Ishikawa (cell line): ENCODE results near the gene ALG11.
A peak's percentile ranks its signal among the peaks of the same experiment; 100 is the strongest.

Experiments
- CEBPB ChIP-seq: IDR thresholded peaks from 2 replicates; pipeline ENCODE4 v1.6.1; 2012
- CREB1 ChIP-seq: IDR thresholded peaks from 2 replicates; pipeline ENCODE4 v1.6.1; 2012; ENCODE audit warnings: low read depth
- EGR1 ChIP-seq: IDR thresholded peaks from 2 replicates; pipeline ENCODE4 v1.6.1; 2012
- EP300 ChIP-seq: IDR thresholded peaks from 2 replicates; pipeline ENCODE4 v1.6.1; 2012; ENCODE audit warnings: borderline replicate concordance
- FOXM1 ChIP-seq: IDR thresholded peaks from 2 replicates; pipeline ENCODE4 v1.6.1; 2012; ENCODE audit warnings: low read depth, borderline replicate concordance
- NFIC ChIP-seq: IDR thresholded peaks from 2 replicates; pipeline ENCODE4 v1.6.1; 2012
- RAD21 ChIP-seq: IDR thresholded peaks from 2 replicates; pipeline ENCODE4 v1.6.1; 2012; ENCODE audit warnings: low read depth
- TAF1 ChIP-seq: IDR thresholded peaks from 2 replicates; pipeline ENCODE4 v1.6.1; 2012; ENCODE audit warnings: low read depth, mild to moderate bottlenecking
- TCF12 ChIP-seq: IDR thresholded peaks from 2 replicates; pipeline ENCODE4 v1.6.1; 2012; ENCODE audit warnings: low read depth
- TEAD4 ChIP-seq: IDR thresholded peaks from 2 replicates; pipeline ENCODE4 v1.6.1; 2012
- YY1 ChIP-seq: IDR thresholded peaks from 2 replicates; pipeline ENCODE4 v1.6.1; 2012; ENCODE audit warnings: low read depth
- ZBTB7A ChIP-seq: IDR thresholded peaks from 2 replicates; pipeline ENCODE4 v1.6.1; 2012; ENCODE audit warnings: low read depth
- TF ChIP-seq, protein P1 (sequence below): IDR thresholded peaks from 2 replicates; pipeline ENCODE4 v1.6.1; 2012
- TF ChIP-seq, protein P2 (sequence below): IDR thresholded peaks from 2 replicates; pipeline ENCODE4 v1.6.1; 2012; ENCODE audit warnings: low read depth, mild to moderate bottlenecking
- TF ChIP-seq, protein P3 (sequence below): IDR thresholded peaks from 2 replicates; pipeline ENCODE4 v1.6.1; 2012

The ALG11 gene

DNA sequence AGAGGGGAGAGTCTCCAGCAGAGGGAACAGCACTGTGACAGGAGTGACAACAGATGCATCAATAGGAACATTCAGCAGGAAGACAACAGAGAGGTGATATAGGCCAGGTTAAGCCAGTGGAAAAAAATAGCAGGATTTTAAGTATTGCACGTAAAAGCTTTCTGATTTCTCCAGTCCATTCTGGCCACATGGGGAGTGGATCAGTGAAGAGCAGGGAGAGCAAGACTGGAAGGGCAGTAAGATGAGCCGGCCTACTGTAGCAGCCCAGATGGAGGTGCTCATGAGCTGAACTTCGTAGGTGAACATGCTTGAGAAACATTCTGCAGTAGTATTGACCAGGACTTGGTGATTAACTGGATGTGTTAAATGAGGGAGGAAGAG, 14.0 kb downstream of the ALG11 start:
- TF ChIP-seq TEAD4 (no peak), RAD21 (peak; percentile 53)

DNA sequence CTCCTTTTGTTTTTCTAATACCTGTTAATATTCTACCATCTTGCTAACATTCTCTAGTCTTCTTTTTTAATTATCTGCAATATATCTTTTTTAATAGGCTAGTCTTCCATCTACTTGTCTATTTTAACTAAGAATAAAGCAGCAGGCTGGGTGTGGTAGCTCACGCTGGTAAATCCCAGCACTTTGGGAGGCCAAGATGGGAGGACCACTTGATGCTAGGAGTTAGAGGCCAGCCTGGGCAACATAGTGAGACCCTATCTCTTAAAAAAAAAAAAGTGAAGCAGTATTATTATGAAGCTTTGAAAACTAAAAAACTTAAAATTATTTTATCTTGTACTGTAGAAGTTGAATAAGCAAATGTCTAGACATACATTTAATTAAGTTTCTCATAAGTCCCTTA, 15.6 kb downstream of the ALG11 start:
- no peak for TF ChIP-seq TAF1
- no peak for TF ChIP-seq EGR1
- TF ChIP-seq, protein P1, sequence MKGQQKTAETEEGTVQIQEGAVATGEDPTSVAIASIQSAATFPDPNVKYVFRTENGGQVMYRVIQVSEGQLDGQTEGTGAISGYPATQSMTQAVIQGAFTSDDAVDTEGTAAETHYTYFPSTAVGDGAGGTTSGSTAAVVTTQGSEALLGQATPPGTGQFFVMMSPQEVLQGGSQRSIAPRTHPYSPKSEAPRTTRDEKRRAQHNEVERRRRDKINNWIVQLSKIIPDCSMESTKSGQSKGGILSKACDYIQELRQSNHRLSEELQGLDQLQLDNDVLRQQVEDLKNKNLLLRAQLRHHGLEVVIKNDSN = no peak
- TF ChIP-seq, protein P2, sequence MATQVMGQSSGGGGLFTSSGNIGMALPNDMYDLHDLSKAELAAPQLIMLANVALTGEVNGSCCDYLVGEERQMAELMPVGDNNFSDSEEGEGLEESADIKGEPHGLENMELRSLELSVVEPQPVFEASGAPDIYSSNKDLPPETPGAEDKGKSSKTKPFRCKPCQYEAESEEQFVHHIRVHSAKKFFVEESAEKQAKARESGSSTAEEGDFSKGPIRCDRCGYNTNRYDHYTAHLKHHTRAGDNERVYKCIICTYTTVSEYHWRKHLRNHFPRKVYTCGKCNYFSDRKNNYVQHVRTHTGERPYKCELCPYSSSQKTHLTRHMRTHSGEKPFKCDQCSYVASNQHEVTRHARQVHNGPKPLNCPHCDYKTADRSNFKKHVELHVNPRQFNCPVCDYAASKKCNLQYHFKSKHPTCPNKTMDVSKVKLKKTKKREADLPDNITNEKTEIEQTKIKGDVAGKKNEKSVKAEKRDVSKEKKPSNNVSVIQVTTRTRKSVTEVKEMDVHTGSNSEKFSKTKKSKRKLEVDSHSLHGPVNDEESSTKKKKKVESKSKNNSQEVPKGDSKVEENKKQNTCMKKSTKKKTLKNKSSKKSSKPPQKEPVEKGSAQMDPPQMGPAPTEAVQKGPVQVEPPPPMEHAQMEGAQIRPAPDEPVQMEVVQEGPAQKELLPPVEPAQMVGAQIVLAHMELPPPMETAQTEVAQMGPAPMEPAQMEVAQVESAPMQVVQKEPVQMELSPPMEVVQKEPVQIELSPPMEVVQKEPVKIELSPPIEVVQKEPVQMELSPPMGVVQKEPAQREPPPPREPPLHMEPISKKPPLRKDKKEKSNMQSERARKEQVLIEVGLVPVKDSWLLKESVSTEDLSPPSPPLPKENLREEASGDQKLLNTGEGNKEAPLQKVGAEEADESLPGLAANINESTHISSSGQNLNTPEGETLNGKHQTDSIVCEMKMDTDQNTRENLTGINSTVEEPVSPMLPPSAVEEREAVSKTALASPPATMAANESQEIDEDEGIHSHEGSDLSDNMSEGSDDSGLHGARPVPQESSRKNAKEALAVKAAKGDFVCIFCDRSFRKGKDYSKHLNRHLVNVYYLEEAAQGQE = no peak
- TF ChIP-seq RAD21 = no peak
- no peak for TF ChIP-seq YY1
- no peak for TF ChIP-seq NFIC
- TF ChIP-seq FOXM1 = no peak
- TF ChIP-seq TEAD4 = no peak

DNA sequence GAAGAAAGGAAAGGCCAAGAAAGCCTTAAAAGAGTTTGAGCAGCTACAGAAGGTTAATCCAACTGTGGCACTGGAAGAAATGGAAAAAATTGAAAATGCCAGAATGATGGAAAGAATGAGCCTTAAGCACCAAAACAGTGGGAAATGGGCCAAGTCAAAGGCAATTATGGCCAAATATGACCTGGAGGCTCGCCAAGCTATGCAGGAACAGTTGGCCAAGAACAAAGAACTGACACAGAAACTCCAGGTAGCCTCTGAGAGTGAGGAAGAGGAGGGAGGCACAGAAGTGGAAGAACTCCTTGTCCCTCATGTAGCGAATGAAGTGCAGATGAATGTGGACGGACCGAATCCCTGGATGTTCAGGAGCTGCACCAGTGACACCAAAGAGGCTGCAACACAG, 17.4 kb downstream of the ALG11 start:
- TF ChIP-seq NFIC (peak; percentile 89), EP300 (peak; percentile 43; the same call in 1 of the 2 replicates), RAD21 (no peak), ZBTB7A (no peak), YY1 (no peak), TAF1 (no peak), FOXM1 (no peak), EGR1 (no peak), CREB1 (no peak), TEAD4 (peak; percentile 47; the same call in 1 of the 2 replicates), CEBPB (no peak)
- TF ChIP-seq, protein P2 = no peak
- TF ChIP-seq, protein P1 = no peak

DNA sequence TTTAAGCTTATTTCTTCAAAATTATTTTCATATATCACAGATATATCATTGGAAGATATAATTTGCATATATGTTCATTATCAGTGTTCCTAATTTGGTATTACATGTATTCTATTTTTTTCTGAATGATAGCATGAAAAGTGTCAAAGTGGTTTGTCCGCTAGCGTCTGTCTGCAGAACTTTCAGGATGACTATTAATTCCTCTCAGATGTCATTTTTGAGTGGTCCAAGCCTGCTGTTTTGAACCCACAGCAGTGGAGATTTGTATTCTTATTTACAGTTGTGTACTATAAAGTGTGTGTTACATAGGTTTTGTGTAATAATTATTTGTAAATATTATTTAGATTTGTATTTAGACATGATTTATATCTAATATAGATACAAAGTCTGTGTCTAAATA, 20.8 kb downstream of the ALG11 start:
- no peak for TF ChIP-seq CEBPB
- TF ChIP-seq, protein P3, sequence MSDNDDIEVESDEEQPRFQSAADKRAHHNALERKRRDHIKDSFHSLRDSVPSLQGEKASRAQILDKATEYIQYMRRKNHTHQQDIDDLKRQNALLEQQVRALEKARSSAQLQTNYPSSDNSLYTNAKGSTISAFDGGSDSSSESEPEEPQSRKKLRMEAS = no peak
- TF ChIP-seq CREB1 = no peak
- no peak for TF ChIP-seq EGR1

DNA sequence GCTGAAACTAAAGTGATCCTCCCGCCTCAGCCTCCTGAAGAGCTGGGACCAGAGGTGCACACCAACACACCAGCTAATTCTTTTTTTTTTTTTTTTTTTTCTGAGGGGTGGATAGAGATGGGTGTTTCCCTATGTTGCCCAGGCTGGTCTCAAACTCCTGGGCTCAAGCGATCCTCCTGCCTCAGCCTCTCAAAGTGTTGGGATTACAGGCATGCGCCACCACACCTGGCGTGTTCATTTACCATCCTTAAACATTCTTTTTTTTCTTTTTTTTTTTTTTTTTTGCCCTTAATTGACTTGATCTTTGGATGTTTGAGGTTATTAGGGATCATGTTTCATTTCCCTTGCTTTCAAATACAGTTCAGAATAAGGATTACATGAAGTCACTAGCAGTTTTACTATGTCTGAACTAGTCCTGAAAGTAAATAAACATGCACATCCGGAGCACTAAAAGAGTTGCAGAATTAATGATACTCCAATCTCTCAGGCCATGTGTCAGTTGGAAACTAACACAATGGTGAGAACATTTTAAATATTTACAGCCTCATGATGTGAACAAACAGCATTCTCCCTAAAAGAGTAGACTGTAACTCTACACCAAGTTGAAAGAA, 22.5 kb downstream of the ALG11 start:
- no peak for TF ChIP-seq TCF12
- TF ChIP-seq CEBPB = no peak
- no peak for TF ChIP-seq FOXM1
- no peak for TF ChIP-seq ZBTB7A
- TF ChIP-seq NFIC = no peak
- no peak for TF ChIP-seq EP300
- TF ChIP-seq, protein P3 = no peak
- TF ChIP-seq, protein P2 = no peak
- TF ChIP-seq CREB1 = no peak
- TF ChIP-seq YY1 = no peak
- no peak for TF ChIP-seq RAD21
- TF ChIP-seq, protein P1 = no peak
- TF ChIP-seq TAF1 = no peak
